Stomach (tissue), 9 donors: ENCODE results near the gene XRCC4. TPM values are rescaled to one million over a fixed set of nuclear protein-coding genes. Genes with fewer than 3 reads are reported as not detected.

ENCODE experiments used
- DNase-seq, 2 donors: peaks; one replicate each; pipeline versions ENCODE4 v3.0.0 to v3.0.0-alpha.2; 2013 to 2019
- H3K27ac ChIP-seq, 5 donors: fragments of 200-600 bp in 4 of 5; sonication (generic) in 4 of 5; one replicate each; pipeline ENCODE4 v1.5.1; 2013 to 2019; ENCODE audit warnings: mild to moderate bottlenecking in 1 of 5, moderate library complexity in 1 of 5
- H3K27me3 ChIP-seq, 3 donors: fragments of 200-600 bp; sonication (generic); one replicate each; pipeline ENCODE4 v1.5.1; 2017 to 2019; ENCODE audit warnings: mixed run types in 1 of 3
- H3K36me3 ChIP-seq, 4 donors: fragments of 200-600 bp; sonication (generic); 1 replicate in 3 of 4; 2 replicates in 1 of 4; pipeline ENCODE4 v1.5.1; 2016 to 2019
- H3K4me1 ChIP-seq, 4 donors: fragments of 200-600 bp; sonication (generic); one replicate each; pipeline ENCODE4 v1.5.1; 2016 to 2019
- H3K4me3 ChIP-seq, 4 donors: fragments of 200-600 bp; sonication (generic) in 3 of 4; one replicate each; pipeline ENCODE4 v1.5.1; 2016 to 2019; ENCODE audit warnings: mild to moderate bottlenecking in 1 of 4
- H3K9me3 ChIP-seq, 4 donors: fragments of 200-600 bp; sonication (generic); one replicate each; pipeline ENCODE4 v1.5.1; 2016 to 2019
- EP300 ChIP-seq: sonication (generic); formaldehyde crosslinking; IDR thresholded peaks from one replicate; pipeline ENCODE4 v1.6.1; 2017; ENCODE audit warnings: antibody characterized with exemption
- POLR2A ChIP-seq, 4 donors: fragments of 450-650 bp; IDR thresholded peaks; one replicate each; pipeline ENCODE4 v1.6.1; 2016; ENCODE audit warnings: antibody characterized with exemption in 4 of 4, control low read depth in 2 of 4, mild to moderate bottlenecking in 1 of 4, moderate library complexity in 1 of 4
- POLR2AphosphoS5 ChIP-seq, 3 donors: sonication (generic); formaldehyde crosslinking; IDR thresholded peaks; one replicate each; pipeline ENCODE4 v1.6.1; 2016; ENCODE audit warnings: antibody characterized with exemption in 3 of 3
- WGBS, 5 donors: extraction: QIAGEN DNeasy Blood & Tissue Kit in 3 of 5; methylation state at CpG; one replicate each; pipeline versions ENCODE4 v1.1.5 to v1.1.7; 2013 to 2018; 5-methylcytosine and 5-hydroxymethylcytosine counted together
- intact Hi-C: fragments of 100-400 bp; cut with DNase I; formaldehyde crosslinking; loops from one replicate; pipeline ENCODE4 v1.15.1; 2023; ENCODE audit warnings: low total_unique reads
- polyA plus RNA-seq, 3 donors: library from polyadenylated mRNA; stranded (reverse); fragments of 200-250 nt; gene quantifications; one replicate each; pipeline ENCODE4 v1.2.3, GENCODE V29; 2013
- total RNA-seq, 5 donors: library from RNA; depleted of rRNA; stranded (reverse); fragments of >200 nt; gene quantifications; one replicate each; pipeline versions ENCODE4 v1.1.0 to v1.2.3, GENCODE V29; 2014 to 2016
- TF ChIP-seq, protein P1 (sequence below), 7 experiments: fragments of 450-650 bp in 4 of 7; fragments of 200-600 bp in 3 of 7; sonication (generic) in 3 of 7; IDR thresholded peaks; one replicate each; pipeline ENCODE4 v1.5.1; 2016 to 2019; ENCODE audit warnings: antibody characterized with exemption in 7 of 7, control low read depth in 2 of 7, mild to moderate bottlenecking in 1 of 7
- donor health status: healthy with polysubstance abuse.
- donor health status: Bipolar disorder and iron deficiency.
- donor health status: healthy.

XRCC4 gene
- total and polyA plus RNA-seq, 8 donors: 0.45 to 14.2 (median 8.4) TPM; not detected in 1

DNA sequence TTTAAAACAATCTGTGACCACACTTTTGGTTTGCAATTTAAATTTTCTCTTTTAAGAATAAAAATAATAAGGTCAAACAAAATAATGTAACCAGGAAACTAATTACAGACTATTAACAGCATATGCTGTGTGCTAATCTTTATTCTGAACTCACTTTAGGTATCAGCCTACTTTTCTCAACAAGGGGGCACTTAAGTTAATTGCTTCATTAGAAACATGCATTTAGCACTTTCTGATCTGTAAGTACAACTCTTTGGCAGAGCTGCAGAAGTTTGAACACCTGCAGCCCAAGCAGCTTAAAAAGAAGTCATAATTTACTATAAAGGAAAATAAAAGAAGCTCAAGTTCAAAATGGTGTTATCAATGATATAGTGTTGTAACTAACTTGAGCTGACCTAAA lies 21.7 kb downstream of the XRCC4 start:
- no peak overlapping the region for H3K27ac ChIP-seq

DNA sequence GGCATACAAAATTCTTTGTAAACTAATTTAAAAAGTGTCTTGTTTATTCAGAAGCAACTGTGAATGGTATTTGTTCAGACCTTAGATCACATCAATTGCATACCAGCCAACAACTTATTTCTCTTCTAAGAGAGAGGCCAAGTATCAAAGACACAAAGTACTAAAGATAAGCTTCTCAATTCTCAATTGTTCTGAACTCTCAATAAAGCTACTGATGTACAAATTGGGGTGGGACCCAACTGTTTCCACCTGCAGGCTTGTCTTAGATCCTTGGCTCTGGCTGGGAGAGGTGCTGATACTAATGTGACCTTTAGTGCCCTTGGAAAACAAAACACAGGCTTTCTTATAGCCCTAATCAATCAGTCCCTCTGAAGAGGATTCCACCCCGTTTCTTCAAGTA lies 22.1 kb downstream of the XRCC4 start:
- no peaks in the 10 kb centered on the region for H3K36me3 ChIP-seq
- WGBS, 5 donors: 33 to 63% (median 61%) methylated on average over 1 of the region's 1 CpG
- TF ChIP-seq EP300 (no peak), POLR2A (IDR thresholded peaks at IDR 0.05) (no peak)
- TF ChIP-seq, protein P1, sequence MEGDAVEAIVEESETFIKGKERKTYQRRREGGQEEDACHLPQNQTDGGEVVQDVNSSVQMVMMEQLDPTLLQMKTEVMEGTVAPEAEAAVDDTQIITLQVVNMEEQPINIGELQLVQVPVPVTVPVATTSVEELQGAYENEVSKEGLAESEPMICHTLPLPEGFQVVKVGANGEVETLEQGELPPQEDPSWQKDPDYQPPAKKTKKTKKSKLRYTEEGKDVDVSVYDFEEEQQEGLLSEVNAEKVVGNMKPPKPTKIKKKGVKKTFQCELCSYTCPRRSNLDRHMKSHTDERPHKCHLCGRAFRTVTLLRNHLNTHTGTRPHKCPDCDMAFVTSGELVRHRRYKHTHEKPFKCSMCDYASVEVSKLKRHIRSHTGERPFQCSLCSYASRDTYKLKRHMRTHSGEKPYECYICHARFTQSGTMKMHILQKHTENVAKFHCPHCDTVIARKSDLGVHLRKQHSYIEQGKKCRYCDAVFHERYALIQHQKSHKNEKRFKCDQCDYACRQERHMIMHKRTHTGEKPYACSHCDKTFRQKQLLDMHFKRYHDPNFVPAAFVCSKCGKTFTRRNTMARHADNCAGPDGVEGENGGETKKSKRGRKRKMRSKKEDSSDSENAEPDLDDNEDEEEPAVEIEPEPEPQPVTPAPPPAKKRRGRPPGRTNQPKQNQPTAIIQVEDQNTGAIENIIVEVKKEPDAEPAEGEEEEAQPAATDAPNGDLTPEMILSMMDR (IDR thresholded peaks at IDR 0.05): no peak
- no peaks in the 10 kb centered on the region for H3K27me3 ChIP-seq
- no peaks in the 10 kb centered on the region for H3K9me3 ChIP-seq
- no peak overlapping the region for H3K4me3 ChIP-seq
- DNase-seq: no peak
- intact Hi-C loops: no loop called here
- H3K4me1 ChIP-seq: peaks cover 0 to 9% (median 0%) of the 10 kb centered on the region in 4 donors
- no peak overlapping the region for H3K27ac ChIP-seq

More for the DNA sequence above, 21.7 kb downstream of the XRCC4 start:
- Histone ChIP-seq H3K4me1 (peaks cover 0 to 9% (median 0%) of the 10 kb centered on the region in 4 donors), H3K27me3 (no peaks in the 10 kb centered on the region), H3K4me3 (no peak overlapping the region), H3K36me3 (no peaks in the 10 kb centered on the region), H3K9me3 (peaks cover 0 to 3% (median 0%) of the 10 kb centered on the region in 4 donors)
- intact Hi-C loops: no loop called here
- TF ChIP-seq EP300: no peak
- TF ChIP-seq, protein P1 (IDR thresholded peaks at IDR 0.05): no peak
- DNase-seq: no peak

GRCh38 chr5:83101514-83101913 lies 24.2 kb downstream of the XRCC4 start:
- intact Hi-C loops: no loop called here
- Histone ChIP-seq H3K27me3 (no peaks in the 10 kb centered on the region), H3K36me3 (no peaks in the 10 kb centered on the region), H3K27ac (no peak overlapping the region), H3K9me3 (no peaks in the 10 kb centered on the region), H3K4me1 (peaks cover 0 to 9% (median 0%) of the 10 kb centered on the region in 4 donors), H3K4me3 (no peak overlapping the region)
- WGBS, 5 donors: 81 to 100% (median 94%) methylated on average over 1 of the region's 1 CpG
- TF ChIP-seq, protein P1 (IDR thresholded peaks at IDR 0.05): no peak
- no peak for TF ChIP-seq EP300
- no peak for TF ChIP-seq POLR2A (IDR thresholded peaks at IDR 0.05)
- TF ChIP-seq POLR2AphosphoS5 (IDR thresholded peaks at IDR 0.05): no peak
- no peak for DNase-seq

DNA sequence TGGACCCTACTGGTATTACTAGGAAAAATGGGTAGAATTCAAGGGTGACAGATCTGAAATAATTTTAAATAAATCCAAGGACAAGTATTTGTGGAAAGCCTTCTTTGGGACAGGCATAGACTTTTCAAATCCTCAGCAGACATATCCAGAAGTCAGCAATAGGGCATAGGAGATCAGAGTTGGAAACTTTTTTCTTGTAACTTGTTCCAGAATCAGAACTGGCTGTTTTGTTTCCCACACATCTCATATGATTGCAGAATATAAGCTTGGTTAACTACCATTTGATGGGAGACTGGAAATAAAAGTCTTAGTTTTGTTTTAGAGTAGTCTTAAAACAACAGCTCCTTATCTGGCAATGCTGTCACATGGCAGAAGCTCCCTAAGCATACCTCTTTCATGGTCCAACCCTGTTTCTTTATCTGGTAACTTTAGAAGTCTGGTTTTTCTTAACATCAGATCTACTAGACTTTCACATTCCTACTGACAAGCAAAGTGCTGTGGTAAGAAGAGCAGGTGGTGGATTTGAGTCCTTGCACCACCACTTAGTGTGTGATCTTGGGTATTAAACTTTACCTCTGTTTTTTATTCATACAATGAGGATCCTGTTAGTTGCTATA lies 25.1 kb downstream of the XRCC4 start:
- H3K27ac ChIP-seq: no peak overlapping the region
- no peak overlapping the region for H3K4me3 ChIP-seq
- no peaks in the 10 kb centered on the region for H3K9me3 ChIP-seq
- H3K27me3 ChIP-seq: no peaks in the 10 kb centered on the region
- DNase-seq: no peak
- no peak for TF ChIP-seq POLR2A (IDR thresholded peaks at IDR 0.05)
- no peak for TF ChIP-seq POLR2AphosphoS5 (IDR thresholded peaks at IDR 0.05)
- TF ChIP-seq, protein P1 (IDR thresholded peaks at IDR 0.05): no peak
- no peak for TF ChIP-seq EP300
- no peaks in the 10 kb centered on the region for H3K36me3 ChIP-seq
- intact Hi-C loops: no loop called here
- H3K4me1 ChIP-seq: peaks cover 0 to 9% (median 0%) of the 10 kb centered on the region in 4 donors
